HG02763 (cell line): ENCODE results near the gene PCA3.
"Not testable (repeated sequence)": the region's sequence is repeated elsewhere in the genome, so short reads cannot be mapped to it uniquely, and the experiment has no call there.

Experiments
- ATAC-seq: cut with Tn5 transposase; IDR thresholded peaks from one replicate; pipeline ENCODE4 v1.9.1; 2021; ENCODE audit warnings: mild to moderate bottlenecking, moderate library complexity; ENCODE audit not compliant: unreplicated experiment

Gene PCA3

GRCh38 chr9:76764138-76764537 lies at the start of gene PCA3:
PCA3 (plus strand) TSS chr9:76764438.
- no peak for ATAC-seq

GRCh38 chr9:76716085-76716672 lies 48.1 kb upstream of the PCA3 start:
- no peak for ATAC-seq

GRCh38 chr9:76717176-76717575 lies 47.1 kb upstream of the PCA3 start:
- no peak for ATAC-seq

- no peak for ATAC-seq
These were observed 46.6 kb upstream of the PCA3 start for GRCh38 chr9:76717613-76718012.

- ATAC-seq: no peak
These were observed 46.1 kb upstream of the PCA3 start for GRCh38 chr9:76718166-76718565.

GRCh38 chr9:76720245-76720644 lies 44.0 kb upstream of the PCA3 start:
- ATAC-seq: no peak

- ATAC-seq: no peak
These were observed 39.2 kb upstream of the PCA3 start for GRCh38 chr9:76725011-76725546.

- ATAC-seq: no peak
These were observed 38.4 kb upstream of the PCA3 start for GRCh38 chr9:76725885-76726284.

GRCh38 chr9:76729116-76729515 lies 35.1 kb upstream of the PCA3 start:
- ATAC-seq: no peak

GRCh38 chr9:76729980-76730737 lies 34.1 kb upstream of the PCA3 start:
- no peak for ATAC-seq

- ATAC-seq: no peak
These were observed 33.4 kb upstream of the PCA3 start for GRCh38 chr9:76730801-76731200.

- ATAC-seq: no peak
These were observed 31.8 kb upstream of the PCA3 start for GRCh38 chr9:76732341-76732958.

GRCh38 chr9:76733096-76733495 lies 31.1 kb upstream of the PCA3 start:
- no peak for ATAC-seq

- ATAC-seq: no peak
These were observed 29.5 kb upstream of the PCA3 start for GRCh38 chr9:76734716-76735115.

GRCh38 chr9:76737154-76737902 lies 26.9 kb upstream of the PCA3 start:
- no peak for ATAC-seq

- no peak for ATAC-seq
These were observed 25.8 kb upstream of the PCA3 start for GRCh38 chr9:76738402-76738801.

GRCh38 chr9:76741524-76741923 lies 22.7 kb upstream of the PCA3 start:
- ATAC-seq: no peak

GRCh38 chr9:76742890-76743289 lies 21.3 kb upstream of the PCA3 start:
- ATAC-seq: not testable (repeated sequence)

- ATAC-seq: no peak
These were observed 20.3 kb upstream of the PCA3 start for GRCh38 chr9:76743931-76744330.

- ATAC-seq: no peak
These were observed 19.9 kb upstream of the PCA3 start for GRCh38 chr9:76744336-76744735.

GRCh38 chr9:76751001-76751400 lies 13.2 kb upstream of the PCA3 start:
- no peak for ATAC-seq
